ENCODE results near the gene TULP4.

Gene TULP4

GRCh38 chr6:158408552-158409130 lies 96.4 kb downstream of the TULP4 start:
- no peak for DNase-seq (ENCODE audit: low spot score)
- in situ Hi-C loops (cut with MboI; ENCODE audit: low sequenced_read_pairs, unreplicated experiment), result no loop called here
- no peak for TF ChIP-seq CTCF (IDR thresholded peaks at IDR 0.05; ENCODE audit: borderline replicate concordance, control extremely low read depth, extremely low read depth, insufficient read depth, missing control alignments)

- no peak for DNase-seq (ENCODE audit: low spot score)
- no peak for TF ChIP-seq CTCF (IDR thresholded peaks at IDR 0.05; ENCODE audit: borderline replicate concordance, control extremely low read depth, extremely low read depth, insufficient read depth, missing control alignments)
- in situ Hi-C loops (cut with MboI; ENCODE audit: low sequenced_read_pairs, unreplicated experiment), result no loop called here
Measured at GRCh38 chr6:158409451-158409850, 97.2 kb downstream of the TULP4 start.

GRCh38 chr6:158410784-158411183 lies 98.5 kb downstream of the TULP4 start:
- TF ChIP-seq CTCF (IDR thresholded peaks at IDR 0.05; ENCODE audit: borderline replicate concordance, control extremely low read depth, extremely low read depth, insufficient read depth, missing control alignments), result no peak
- in situ Hi-C loops (cut with MboI; ENCODE audit: low sequenced_read_pairs, unreplicated experiment), result no loop called here
- no peak for DNase-seq (ENCODE audit: low spot score)

- no peak for TF ChIP-seq CTCF (IDR thresholded peaks at IDR 0.05; ENCODE audit: borderline replicate concordance, control extremely low read depth, extremely low read depth, insufficient read depth, missing control alignments)
- in situ Hi-C loops (cut with MboI; ENCODE audit: low sequenced_read_pairs, unreplicated experiment), result no loop called here
- DNase-seq (ENCODE audit: low spot score), result no peak
Measured at GRCh38 chr6:158411998-158412397, 99.7 kb downstream of the TULP4 start.

- in situ Hi-C loops (cut with MboI; ENCODE audit: low sequenced_read_pairs, unreplicated experiment), result no loop called here
Measured at GRCh38 chr6:158413028-158413427, 100.8 kb downstream of the TULP4 start.

GRCh38 chr6:158413814-158414565 lies 101.7 kb downstream of the TULP4 start:
- in situ Hi-C loops (cut with MboI; ENCODE audit: low sequenced_read_pairs, unreplicated experiment), result no loop called here
- TF ChIP-seq CTCF (IDR thresholded peaks at IDR 0.05; ENCODE audit: borderline replicate concordance, control extremely low read depth, extremely low read depth, insufficient read depth, missing control alignments), result no peak
- no peak for DNase-seq (ENCODE audit: low spot score)

More at GRCh38 chr6:158413028-158413427, 100.8 kb downstream of the TULP4 start:
- TF ChIP-seq CTCF (IDR thresholded peaks at IDR 0.05; ENCODE audit: borderline replicate concordance, control extremely low read depth, extremely low read depth, insufficient read depth, missing control alignments), result no peak
- DNase-seq (ENCODE audit: low spot score), result no peak

Measured in GM13976 (cell line).